GM21825 (cell line): ENCODE measurements around the gene ARGLU1.
A peak's percentile ranks its signal among the peaks of the same experiment; 100 is the strongest.

Source experiments
- ATAC-seq: cut with Tn5 transposase; IDR thresholded peaks from one replicate; pipeline ENCODE4 v1.9.1; 2021; ENCODE audit warnings: mild to moderate bottlenecking, moderate library complexity; ENCODE audit not compliant: unreplicated experiment

Gene ARGLU1

DNA sequence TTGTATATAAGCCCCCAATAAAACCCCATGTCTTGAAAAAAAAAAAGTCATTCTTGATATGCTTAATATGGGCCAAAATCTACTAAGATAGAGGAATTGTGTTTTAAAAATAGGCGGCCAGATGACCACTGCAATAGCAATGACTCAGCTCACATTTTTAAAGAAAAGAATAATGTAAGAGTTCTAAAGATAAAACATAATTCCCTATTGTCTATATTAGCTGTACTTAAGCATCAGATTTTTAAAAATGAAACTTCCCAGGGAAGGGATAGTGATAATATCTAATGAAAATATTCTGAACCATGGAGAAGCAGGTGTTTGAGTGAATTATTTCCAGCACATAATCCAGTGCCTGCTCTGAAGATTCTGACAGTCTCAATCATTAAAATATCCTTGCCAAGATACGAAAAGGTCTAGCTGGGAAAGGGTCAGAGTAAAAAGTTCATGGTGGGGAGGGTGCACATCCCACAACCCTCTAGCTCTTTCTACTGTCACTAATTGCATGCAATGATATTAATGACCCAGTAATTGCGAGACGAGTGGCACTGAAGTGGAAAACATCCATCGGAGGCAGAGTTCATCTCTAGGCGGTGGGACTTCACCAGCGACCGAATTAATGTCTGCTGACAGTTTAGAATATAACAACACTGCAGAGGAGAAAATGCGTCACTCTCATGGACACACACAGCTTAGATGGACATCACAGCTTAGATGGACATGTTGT lies 64.0 kb downstream of the ARGLU1 start:
- no peak for ATAC-seq

- no peak for ATAC-seq
Observed at GRCh38 chr13:106503272-106503671, 64.7 kb downstream of the ARGLU1 start.

GRCh38 chr13:106500445-106500844 lies 67.5 kb downstream of the ARGLU1 start:
- no peak for ATAC-seq

GRCh38 chr13:106499896-106500295 lies 68.0 kb downstream of the ARGLU1 start:
- peak; percentile 64 for ATAC-seq

DNA sequence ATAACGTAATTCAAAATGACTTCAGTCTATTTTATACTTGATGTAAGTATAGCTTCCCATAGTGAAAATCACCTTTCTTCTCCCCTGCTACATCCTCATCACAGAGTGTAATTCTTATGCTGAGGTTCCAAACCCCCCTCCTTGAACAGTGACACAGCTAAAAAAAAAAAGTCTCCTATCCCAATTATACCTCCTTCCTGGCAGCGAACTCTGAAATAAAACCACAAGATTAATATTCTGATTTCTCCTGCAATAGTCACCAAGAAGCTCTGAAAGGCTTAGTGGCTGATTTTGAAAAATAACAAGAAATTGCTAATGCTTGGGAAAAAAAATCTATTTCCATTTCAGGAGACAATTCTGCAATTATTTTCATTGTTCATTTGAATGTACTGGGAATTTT lies 68.8 kb downstream of the ARGLU1 start:
- ATAC-seq = no peak

DNA sequence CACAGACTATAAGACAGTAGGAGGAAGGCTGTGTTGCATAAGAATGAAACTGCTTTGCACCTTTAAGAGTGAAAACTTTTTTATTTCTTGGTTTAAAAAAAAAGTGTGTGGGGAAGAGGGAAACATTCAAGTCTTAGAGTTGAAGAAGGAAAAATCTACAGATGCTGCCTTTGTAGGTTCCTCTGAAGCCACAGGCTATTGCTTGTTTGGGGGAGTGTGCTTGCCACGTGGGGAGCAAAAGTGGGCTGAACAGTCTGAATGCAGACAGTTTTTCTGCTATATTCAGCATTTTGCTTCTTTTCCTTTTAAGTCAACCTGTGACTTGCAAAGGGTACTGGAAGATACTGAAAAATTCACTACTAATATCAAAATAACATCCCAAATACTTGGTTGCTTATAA lies 69.4 kb downstream of the ARGLU1 start:
- ATAC-seq = no peak

GRCh38 chr13:106498158-106498557 lies 69.8 kb downstream of the ARGLU1 start:
- ATAC-seq = no peak

GRCh38 chr13:106497079-106497478 lies 70.9 kb downstream of the ARGLU1 start:
- ATAC-seq = no peak

DNA sequence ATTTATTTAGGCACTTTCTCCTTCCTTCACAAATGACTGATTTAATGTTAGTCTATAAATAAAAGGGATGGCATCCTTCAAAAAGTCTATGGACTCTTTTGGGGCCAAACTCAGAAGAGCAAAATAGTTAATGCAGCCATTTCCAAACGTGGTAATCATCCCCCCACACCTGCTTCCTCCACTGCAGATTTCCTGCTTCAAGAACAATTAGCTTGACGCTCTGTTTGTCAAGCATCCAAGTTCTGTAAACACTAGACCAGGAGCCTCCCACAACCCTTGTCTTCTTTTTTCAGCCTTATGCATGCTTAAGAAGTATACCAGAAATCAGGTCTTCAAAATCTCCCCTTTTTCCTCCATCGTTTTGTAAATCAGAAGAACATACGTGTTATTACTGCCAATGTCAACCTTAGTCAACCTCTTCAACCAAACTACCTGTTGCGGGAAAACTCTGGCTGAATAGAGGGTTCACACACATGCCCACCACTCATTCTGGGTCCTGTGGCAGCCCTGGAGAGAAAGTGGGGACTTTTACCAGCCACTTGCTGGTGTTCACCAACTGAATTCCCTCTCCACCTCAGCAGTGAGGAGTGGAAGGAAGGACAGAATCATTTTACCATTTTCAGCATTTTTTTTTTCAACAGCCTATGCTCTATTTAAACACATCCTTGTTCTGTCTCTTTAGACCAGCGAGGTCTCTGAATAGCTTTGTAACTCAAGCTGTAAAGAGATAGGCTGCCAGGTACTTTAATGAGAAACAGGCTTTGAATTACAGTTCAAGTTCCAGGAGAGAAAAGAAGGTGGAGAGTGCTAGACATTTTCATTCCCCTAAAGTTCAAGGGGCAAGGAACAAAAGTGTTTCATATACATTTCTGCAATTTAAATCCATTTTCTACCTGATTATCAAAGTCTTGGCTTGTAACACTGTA lies 71.6 kb downstream of the ARGLU1 start:
- ATAC-seq = no peak

GRCh38 chr13:106494936-106495335 lies 73.0 kb downstream of the ARGLU1 start:
- no peak for ATAC-seq

GRCh38 chr13:106494506-106494905 lies 73.4 kb downstream of the ARGLU1 start:
- ATAC-seq = no peak

DNA sequence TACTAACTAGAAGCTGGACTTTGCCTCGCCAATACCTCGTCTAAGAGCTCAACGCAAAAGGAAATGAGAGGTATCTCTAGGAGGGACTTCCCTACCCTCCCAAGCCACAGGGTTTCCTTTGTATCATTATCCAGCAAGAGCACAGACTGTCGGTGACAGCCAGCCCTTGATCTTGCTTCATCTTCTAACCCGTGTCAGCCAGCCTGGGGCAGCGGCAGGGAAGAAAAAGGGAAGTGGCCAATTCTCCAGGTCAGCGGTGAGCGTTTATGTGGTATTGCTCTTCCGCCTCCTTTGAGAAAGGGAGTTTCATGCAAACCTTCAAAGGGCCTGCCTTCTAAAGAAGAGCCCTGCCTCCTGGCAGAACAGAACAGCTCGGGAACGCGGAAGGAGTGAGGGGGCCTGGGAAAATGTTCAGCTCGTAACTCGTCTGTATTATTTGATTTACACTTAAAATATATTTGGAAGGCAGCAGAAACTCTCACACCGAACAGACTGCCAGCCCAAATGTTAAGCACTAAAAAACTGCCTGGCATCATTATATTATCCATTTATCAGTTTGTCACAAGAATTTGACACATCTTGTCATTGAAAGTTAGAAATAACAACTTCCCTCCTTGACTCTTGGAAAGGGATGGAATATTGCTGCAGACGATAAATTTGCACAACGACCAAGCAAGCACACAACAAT lies 74.3 kb downstream of the ARGLU1 start:
- ATAC-seq = peak; percentile 93

DNA sequence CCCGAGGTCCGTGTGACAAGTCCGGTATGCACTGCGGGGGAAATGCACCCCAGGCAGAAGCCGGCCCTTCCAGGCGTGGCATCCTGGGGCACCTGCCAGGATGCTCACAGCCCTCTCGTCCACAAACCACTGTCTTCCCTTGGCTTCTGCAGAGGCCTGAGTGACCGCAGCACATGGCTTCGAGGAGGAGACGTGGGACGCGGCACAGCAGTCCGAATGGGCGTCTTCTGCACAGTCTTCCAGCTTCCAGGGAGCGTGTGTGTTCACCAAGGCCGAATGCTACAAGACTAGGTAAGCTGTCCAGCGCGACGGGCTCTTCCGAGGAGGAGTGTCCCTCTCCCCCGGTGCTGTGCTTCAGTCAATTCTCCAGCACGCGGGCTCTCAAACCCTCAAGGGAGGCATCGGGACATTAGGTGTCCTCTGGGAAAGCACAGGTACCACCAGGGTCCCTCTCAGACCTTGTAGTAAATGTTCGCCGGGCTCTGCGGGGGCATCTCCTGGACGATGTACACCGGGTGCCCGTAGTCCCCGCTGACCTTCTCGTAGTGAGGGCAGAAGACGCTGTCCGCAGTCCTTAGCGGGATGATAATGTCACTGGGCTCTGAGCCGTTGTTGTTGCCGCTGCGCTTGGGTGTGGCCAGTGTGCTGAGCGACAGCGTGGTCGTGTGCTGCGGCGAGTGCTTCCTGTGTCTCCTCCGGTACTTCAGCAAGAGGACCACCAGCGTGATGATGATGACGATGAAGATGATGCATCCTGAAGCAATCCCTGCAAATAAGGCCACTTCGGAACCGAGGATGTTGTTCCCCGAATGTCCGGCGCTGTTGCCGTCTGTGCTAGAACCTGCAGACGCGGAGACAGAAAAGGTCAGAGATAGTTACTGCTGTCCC lies 75.1 kb downstream of the ARGLU1 start:
- ATAC-seq = no peak

GRCh38 chr13:106491928-106492587 lies 75.9 kb downstream of the ARGLU1 start:
- ATAC-seq = no peak
